ENCODE data around the gene PMIS2.
A peak's percentile ranks its signal among the peaks of the same experiment; 100 is the strongest.

Gene PMIS2

GRCh38 chr19:35556846-35557538 lies 29.0 kb upstream of the PMIS2 start:
- DNase-seq = no peak

DNA sequence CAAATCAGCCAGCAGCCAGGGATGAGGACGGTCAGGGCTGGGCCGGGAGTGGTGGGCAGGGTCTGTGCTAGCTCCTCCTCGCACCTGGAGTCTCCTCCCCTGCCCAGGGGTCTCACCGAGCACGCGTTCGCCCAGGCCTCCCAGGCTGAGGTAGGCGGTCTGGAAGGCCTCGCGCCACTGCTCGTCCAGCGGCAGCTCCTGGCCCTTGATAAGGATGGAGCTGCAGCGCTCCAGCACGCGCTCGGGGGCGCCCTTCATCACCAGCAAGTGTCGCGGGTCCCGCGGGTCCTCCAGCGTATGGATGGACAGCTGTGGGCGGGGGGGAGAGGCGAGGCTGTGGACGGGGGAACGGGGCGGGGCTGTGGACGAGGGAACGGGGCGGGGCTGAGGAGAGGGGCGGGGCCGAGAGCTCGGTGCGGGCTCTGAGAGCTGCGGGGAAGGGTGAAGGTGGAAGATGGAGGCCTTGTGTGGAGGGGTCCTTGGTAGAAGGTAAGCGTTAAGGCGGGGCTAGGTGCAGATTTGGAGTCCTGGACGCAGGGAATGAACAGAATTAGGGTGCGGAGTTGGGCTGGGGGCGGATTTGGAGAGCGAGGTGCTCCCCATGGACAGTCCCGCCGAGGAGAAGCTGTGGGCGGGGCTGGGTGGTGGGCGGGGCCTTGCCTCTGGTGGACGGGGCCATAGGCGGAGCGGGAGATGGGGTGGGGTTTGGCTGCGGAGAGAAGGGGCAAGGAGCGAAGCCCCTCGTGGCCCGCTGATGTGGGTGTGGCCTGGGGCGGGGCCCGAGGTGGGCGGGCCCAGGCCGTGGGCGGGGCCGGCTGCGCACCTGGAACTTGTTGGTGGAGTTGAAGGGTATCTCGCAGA lies 28.2 kb upstream of the PMIS2 start:
- peak; percentile 37 for DNase-seq

- no peak for DNase-seq
These were observed 27.3 kb upstream of the PMIS2 start for GRCh38 chr19:35558400-35559280.

DNA sequence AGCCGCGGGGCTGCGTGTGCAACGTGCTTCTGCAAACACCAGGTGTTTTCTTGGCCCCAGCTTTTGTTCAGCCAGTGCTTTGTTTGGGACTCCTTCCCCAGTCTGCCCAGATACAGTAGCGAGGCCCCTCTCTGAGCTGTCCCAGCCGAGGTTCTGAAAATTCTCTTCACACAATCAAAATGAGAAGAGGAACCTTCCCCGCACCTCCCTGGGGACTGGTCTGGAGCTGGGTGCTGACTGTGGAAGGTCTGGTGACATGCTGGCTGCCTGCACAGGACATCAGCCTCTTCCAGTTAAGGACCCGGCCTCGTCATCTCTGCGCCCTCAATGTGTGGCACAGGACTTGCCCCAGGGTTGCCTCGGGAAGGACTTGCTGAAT lies 26.7 kb upstream of the PMIS2 start:
- DNase-seq = no peak

DNA sequence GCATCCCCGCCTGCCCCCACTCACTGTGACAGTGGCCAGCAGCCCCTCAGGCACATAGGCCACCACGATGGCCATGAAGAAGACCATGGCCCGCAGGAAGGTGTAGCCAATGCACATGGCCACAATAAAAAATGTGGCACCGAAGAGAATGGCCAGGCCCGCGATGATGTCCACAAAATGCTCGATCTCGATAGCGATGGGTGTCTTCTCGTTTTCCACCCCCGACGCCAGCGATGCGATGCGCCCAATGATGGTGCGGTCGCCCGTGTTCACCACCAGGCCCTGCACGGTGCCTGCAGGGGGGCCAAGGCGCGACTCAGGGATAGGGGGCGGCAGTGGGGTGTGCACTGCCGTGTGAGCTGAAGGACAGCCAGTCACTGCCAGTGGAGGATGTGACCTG lies 26.2 kb upstream of the PMIS2 start:
- DNase-seq = no peak

DNA sequence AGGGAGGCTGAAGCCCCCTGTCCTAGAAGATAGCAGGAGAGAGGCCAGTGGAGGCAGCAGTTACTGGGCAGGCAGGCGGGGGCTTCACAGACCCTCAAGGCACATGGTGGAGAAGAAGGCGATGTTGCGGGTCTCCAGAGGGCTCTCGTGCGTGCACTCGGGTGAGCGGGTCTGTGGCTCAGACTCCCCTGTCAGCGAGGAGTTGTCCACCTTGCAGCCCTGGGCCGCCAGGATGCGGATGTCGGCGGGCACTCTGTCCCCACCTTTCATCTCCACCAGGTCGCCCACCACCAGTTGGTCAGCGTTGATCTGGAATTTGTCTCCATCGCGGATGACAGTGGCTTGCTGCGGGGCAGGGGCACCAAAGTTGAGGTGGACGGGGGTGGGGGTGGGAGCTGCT lies 25.7 kb upstream of the PMIS2 start:
- no peak for DNase-seq

- no peak for DNase-seq
These were observed 25.3 kb upstream of the PMIS2 start for GRCh38 chr19:35560677-35561076.

DNA sequence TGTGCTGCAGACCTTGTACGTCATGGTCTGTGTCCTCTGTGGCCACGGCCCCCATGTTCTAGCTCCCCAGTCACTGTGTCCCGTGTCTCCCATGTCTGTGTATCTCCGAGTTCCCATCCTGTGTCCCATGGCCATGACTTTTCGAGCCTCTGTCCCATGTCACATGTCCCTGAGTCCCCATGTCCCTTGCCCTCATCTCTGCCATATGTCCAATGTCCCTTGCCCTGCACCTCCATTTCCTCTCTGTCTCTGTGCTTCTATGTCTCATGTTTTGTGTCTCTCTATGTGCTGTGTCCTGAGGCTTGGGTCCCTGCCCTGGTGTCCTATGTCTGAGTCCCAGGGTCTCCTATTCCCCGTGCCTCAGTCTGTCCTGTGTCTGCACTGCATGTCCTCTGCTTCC lies 24.5 kb upstream of the PMIS2 start:
- DNase-seq = no peak

GRCh38 chr19:35562336-35562735 lies 23.6 kb upstream of the PMIS2 start:
- DNase-seq = no peak

DNA sequence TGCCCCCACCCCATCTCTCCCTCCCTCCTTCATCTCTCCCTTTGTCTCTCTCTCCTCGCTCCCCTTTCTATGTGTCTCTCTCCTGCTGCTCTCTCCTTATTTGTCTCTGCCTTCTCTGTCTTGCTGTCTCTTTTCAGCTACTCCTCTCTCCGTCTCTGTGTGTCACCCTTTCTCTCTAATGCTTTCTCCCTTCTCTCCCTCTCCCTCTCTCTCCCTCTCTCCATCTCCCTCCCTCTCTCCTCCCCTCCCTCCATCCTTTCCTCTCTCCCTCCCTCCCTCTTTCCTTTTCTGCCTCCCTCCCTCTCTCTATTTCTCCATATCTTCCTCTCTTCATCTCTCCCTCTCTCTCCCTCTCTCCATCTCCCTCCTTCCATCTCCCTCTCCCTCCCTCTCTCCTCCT lies 23.2 kb upstream of the PMIS2 start:
- no peak for DNase-seq

GRCh38 chr19:35563207-35563829 lies 22.7 kb upstream of the PMIS2 start, which contains the start of gene ATP4A:
Gene ATP4A, minus strand, starts transcription at chr19:35563658. Its CDS starts 29 bp downstream, at chr19:35563629.
- DNase-seq = no peak

- DNase-seq = no peak
These were observed 20.7 kb upstream of the PMIS2 start for GRCh38 chr19:35565016-35565856.

DNA sequence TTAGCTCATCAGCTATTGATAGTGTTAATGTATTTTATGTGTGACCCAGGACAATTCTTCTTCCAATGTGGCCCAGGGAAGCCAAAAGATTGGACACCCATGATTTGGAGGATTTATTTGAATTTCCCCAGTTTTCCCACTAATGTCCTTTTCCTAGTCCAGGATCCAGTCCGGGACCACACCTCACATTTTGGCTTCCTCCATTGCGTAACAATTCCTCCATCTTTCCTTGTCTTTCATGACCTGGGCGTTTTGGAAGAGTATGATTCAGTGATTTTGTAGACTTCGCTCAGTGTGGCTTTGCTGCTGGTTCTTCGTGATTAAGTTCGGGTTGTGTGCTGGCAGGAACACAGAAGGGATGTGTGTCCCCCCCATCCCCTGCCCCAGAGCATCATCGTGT lies 19.2 kb upstream of the PMIS2 start:
- no peak for DNase-seq

DNA sequence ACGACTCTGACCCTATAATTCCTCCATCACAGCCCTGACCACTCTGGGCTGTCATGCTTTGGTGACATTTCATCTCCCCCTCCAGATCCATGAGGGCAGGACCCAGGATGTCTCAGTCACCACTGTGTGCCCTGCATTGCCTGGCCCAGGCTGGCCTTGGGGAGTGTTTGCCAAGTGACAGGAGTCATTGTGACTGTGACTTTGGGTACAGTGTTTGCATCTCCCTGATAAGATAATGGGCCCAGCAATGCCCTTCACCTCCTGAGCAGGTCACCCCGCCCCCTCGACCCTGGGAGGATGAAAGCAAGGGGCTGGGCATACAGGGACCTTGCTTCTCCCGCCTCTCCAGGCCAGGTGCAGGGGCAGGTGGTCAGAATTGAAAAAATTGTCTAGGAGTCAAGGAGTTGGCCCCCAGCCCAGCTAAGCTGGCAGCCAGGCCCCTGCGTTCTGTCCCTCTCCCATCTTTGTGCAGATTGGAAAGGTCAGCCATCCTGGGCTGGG lies 16.6 kb upstream of the PMIS2 start:
- DNase-seq = no peak

DNA sequence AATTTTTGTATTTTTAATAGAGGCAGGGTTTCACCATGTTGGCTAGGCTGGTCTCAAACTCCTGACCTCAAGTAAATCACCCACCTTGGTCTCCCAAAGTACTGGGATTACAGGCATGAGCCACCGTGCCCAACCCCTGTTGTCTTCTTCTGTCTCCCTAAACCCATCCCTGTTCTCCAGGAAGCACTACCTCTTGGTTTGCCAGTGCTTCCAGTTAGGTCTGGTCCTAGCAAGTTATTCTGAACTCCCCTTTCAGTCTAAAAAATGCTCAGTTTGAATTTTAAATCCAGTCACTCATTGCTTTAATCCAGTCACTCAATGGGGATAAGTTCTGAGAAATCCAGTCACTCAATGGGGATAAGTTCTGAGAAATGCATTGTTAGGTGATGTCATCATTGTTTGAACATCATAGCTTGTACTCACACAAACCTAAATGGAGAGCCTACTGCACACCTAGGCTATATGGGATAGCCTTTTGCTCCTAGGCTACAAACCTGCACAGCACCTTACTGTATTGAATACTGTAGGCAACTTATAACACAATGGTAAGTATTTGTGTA lies 14.5 kb upstream of the PMIS2 start:
- no peak for DNase-seq

DNA sequence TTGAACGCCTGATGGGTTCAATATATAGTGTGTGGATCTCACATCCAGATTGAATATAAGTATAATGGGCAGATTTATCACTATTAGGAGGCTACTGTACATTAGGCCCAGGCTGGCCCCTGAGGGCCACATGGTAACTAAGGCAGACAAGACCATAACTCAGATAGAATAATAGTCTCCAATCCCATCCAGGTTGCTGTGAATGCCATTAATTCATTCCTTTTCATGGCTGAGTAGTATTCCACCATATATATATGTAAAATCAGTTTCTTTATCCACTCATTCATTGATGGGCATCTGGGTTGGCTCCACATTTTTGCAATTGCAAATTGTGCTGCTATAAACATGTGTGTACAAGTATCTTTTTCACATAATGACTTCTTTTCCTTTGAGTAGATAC lies 8.1 kb upstream of the PMIS2 start:
- DNase-seq = no peak

DNA sequence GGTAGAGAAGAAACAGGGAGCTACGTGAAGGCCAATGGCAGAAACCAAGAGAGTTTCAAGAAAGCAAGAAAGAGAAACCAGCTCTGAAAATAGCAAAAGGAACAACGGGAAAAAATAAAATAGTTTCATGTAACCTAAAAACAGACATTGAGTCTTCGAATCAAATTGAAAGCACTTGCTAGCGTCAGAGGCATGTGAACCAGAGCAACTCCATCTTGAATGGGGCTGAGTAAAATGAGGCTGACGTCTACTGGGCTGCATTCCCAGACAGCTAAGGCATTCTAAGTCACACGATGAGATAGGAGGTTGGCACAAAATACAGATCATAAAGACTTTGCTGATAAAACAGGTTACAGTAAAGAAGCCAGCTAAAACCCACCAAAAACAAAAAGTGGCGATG lies 7.3 kb upstream of the PMIS2 start:
- DNase-seq = no peak

DNA sequence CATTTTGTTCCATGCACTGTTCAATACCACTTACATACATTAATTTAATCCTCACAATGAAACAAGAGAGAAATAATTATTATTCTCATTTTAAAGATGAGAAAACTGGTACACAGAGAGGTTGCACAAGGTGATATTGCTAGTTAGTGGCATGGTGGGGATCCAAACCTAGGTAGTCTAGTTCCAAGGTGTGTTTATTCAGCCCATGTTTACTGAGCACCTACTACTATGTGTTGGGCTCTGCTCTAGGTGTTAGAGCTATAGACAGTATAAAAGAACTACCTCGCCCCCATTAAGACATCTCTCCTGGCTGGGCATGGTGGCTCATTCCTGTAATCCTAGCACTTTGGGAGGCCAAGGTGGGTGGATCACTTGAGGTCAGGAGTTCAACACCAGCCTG lies 3.2 kb upstream of the PMIS2 start:
- no peak for DNase-seq

DNA sequence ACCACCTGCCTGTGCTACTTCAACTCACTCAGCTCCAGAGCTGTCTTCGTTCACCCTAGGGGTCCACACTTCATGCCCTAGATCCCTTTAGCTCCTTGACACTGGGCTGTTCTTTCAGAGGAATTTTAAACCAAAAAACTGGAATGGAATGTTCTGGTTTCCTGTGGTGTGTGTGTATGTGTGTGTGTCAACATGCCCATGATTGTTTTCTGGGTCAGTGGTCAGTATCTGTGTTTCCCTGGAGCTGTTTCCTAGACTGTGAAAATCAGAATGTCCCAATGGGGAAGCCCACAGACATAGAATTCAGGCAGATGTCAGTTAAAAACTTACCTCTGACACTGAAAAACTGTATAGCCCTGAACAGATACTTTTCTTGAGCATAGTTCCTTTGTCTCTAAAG lies 1.3 kb downstream of the PMIS2 start:
- no peak for DNase-seq

- DNase-seq = no peak
These were observed 4.9 kb downstream of the PMIS2 start for GRCh38 chr19:35590875-35591274.

- DNase-seq = no peak
These were observed 6.3 kb downstream of the PMIS2 start for GRCh38 chr19:35592226-35592625.

All from activated CD4-positive, alpha-beta T cell treated with anti-CD3 and anti-CD28 coated beads, Interleukin-2, amount 50 U/mL, for 16 hours (primary cell).